K562 (cell line): ENCODE measurements around the gene FHDC1. TPM values are rescaled to one million over a fixed set of nuclear protein-coding genes. Genes with fewer than 3 reads are reported as not detected.

Experiments used
- ATAC-seq: fragments of 200-7000 bp; cut with Tn5 transposase; 3 replicates; pipeline ENCODE4 v1.9.1; 2020; ENCODE audit warnings: moderate library complexity
- BruUV-seq: library from RNA; stranded (reverse); fragments of 400-500 nt; replicated peaks from 2 replicates; lab custom pipeline; 2021; lab: Mats Ljungman, UMichigan
- CTCF ChIA-PET: fragments of 300-600 bp; formaldehyde crosslinking; extraction: SDS; loops from one replicate; lab custom pipeline; 2021; ENCODE audit warnings: low intra/inter-chr PET ratio; lab: Yijun Ruan, JAX
- POLR2A ChIA-PET: fragments of 300-600, 350-650 bp; sonication (Branson Sonifier 250); formaldehyde crosslinking; extraction: SDS; loops from one replicate; lab custom pipeline; 2021; ENCODE audit warnings: antibody characterized with exemption, inconsistent platforms; lab: Yijun Ruan, JAX
- DNase-seq, 4 experiments: peaks; one replicate each; pipeline versions ENCODE4 v3.0.0 to v3.0.0-alpha.2; 2011 to 2018; ENCODE audit warnings: low spot score in 3 of 4, mixed read lengths in 3 of 4; ENCODE audit errors: extremely low read depth in 1 of 4
- FAIRE-seq: peaks from 2 replicates; lab custom pipeline; 2011; peaks lifted over from hg19 to GRCh38; lab: Jason Lieb, UNC
- H2AFZ ChIP-seq: 2 replicates; pipeline ENCODE4 v1.6.0; 2011; ENCODE audit warnings: low read depth, low read length, control low read depth, inconsistent platforms
- H3K27ac ChIP-seq: fragments of 200-600 bp; 3 replicates; pipeline ENCODE4 v1.8.0; 2011; ENCODE audit warnings: low read depth, mild to moderate bottlenecking, control low read depth, inconsistent platforms, low read length, moderate library complexity, mixed read lengths; ENCODE audit errors: extremely low read depth
- H3K27me3 ChIP-seq, 2 experiments: fragments of 300-600 bp in 1 of 2; 2 replicates in 1 of 2; 3 replicates in 1 of 2; pipeline versions ENCODE4 v1.6.0 to v1.8.0; 2011; ENCODE audit warnings: inconsistent platforms in 2 of 2, low read length in 2 of 2, mild to moderate bottlenecking in 1 of 2, mixed read lengths in 1 of 2, moderate library complexity in 1 of 2; ENCODE audit not compliant: control insufficient read depth in 2 of 2, insufficient read depth in 2 of 2
- H3K36me3 ChIP-seq: fragments of 300-600 bp; 3 replicates; pipeline ENCODE4 v1.8.0; 2011; ENCODE audit warnings: mild to moderate bottlenecking, low read length, inconsistent platforms; ENCODE audit not compliant: control insufficient read depth, insufficient read depth
- H3K4me1 ChIP-seq, 2 experiments: fragments of 200-600 bp in 1 of 2; replicated peaks in 1 of 2; 2 replicates in 1 of 2; 3 replicates in 1 of 2; pipeline versions ENCODE4 v1.5.1 to v1.8.0; 2011; ENCODE audit warnings: inconsistent platforms in 2 of 2, low read length in 2 of 2, mild to moderate bottlenecking in 1 of 2, mixed read lengths in 1 of 2, moderate library complexity in 1 of 2; ENCODE audit not compliant: control insufficient read depth in 2 of 2, insufficient read depth in 2 of 2
- H3K4me2 ChIP-seq: 2 replicates; pipeline ENCODE4 v1.6.1; 2011; ENCODE audit warnings: low read length, control low read depth, inconsistent platforms, mixed read lengths; ENCODE audit not compliant: insufficient read depth
- H3K4me3 ChIP-seq: fragments of 200-600 bp; sonication (generic), shearing (Covaris generic); 2 replicates; pipeline ENCODE4 v1.5.1; 2016; ENCODE audit warnings: control low read depth, inconsistent platforms
- H3K79me2 ChIP-seq: fragments of 200-600 bp; 3 replicates; pipeline ENCODE4 v1.8.0; 2011; ENCODE audit warnings: low read length, inconsistent platforms; ENCODE audit not compliant: control insufficient read depth, insufficient read depth
- H3K9ac ChIP-seq, 2 experiments: 2 replicates each; pipeline versions ENCODE4 v1.6.0 to v1.6.1; 2011; ENCODE audit warnings: low read depth in 2 of 2, low read length in 2 of 2, control low read depth in 1 of 2, inconsistent platforms in 1 of 2, mild to moderate bottlenecking in 1 of 2, mixed read lengths in 1 of 2; ENCODE audit not compliant: insufficient read depth in 1 of 2
- H3K9me1 ChIP-seq: one replicate; pipeline ENCODE4 v1.6.0; 2011; ENCODE audit warnings: inconsistent platforms, mild to moderate bottlenecking, low read length, moderate library complexity; ENCODE audit not compliant: control insufficient read depth, insufficient read depth
- H3K9me3 ChIP-seq: replicated peaks from 2 replicates; pipeline ENCODE4 v1.5.1; 2011; ENCODE audit warnings: low read depth, low read length, inconsistent platforms; ENCODE audit not compliant: control insufficient read depth, insufficient read depth
- H4K20me1 ChIP-seq: replicated peaks from 2 replicates; pipeline ENCODE4 v1.6.1; 2011; ENCODE audit warnings: low read length, inconsistent platforms, mixed read lengths; ENCODE audit not compliant: control insufficient read depth, insufficient read depth
- BRD4 ChIP-seq: fragments of 200-600 bp; sonication (generic); IDR thresholded peaks from 2 replicates; pipeline ENCODE4 v1.6.1; 2017; ENCODE audit warnings: inconsistent platforms
- CC2D1A ChIP-seq: fragments of 450-650 bp; IDR thresholded peaks from 2 replicates; pipeline ENCODE4 v1.6.1; 2017; ENCODE audit warnings: mild to moderate bottlenecking
- CREB3L1 ChIP-seq: fragments of 450-650 bp; IDR thresholded peaks from 2 replicates; pipeline ENCODE4 v1.6.1; 2014; ENCODE audit warnings: low read depth, mild to moderate bottlenecking, moderate library complexity, borderline replicate concordance
- FIP1L1 ChIP-seq: fragments of 200-400 bp; formaldehyde crosslinking; IDR thresholded peaks from 2 replicates; pipeline ENCODE4 v1.6.1; 2018; ENCODE audit warnings: mild to moderate bottlenecking, low read depth, low read length; ENCODE audit not compliant: poor library complexity, severe bottlenecking
- HNRNPK ChIP-seq: fragments of 200-400 bp; formaldehyde crosslinking; IDR thresholded peaks from one replicate; pipeline ENCODE4 v1.6.1; 2018; ENCODE audit warnings: mild to moderate bottlenecking, low read depth, low read length; ENCODE audit not compliant: poor library complexity, severe bottlenecking
- IRF1 ChIP-seq: sonication (generic); formaldehyde crosslinking; IDR thresholded peaks from 2 replicates; pipeline ENCODE4 v1.8.0; 2022; ENCODE audit warnings: missing genetic modification reagents, mild to moderate bottlenecking, borderline replicate concordance
- PCBP1 ChIP-seq: fragments of 200-400 bp; formaldehyde crosslinking; IDR thresholded peaks from 2 replicates; pipeline ENCODE4 v1.6.1; 2018; ENCODE audit warnings: mild to moderate bottlenecking, low read depth, low read length; ENCODE audit not compliant: poor library complexity, severe bottlenecking
- PCBP2 ChIP-seq: fragments of 200-400 bp; formaldehyde crosslinking; IDR thresholded peaks from 2 replicates; pipeline ENCODE4 v1.6.1; 2018; ENCODE audit warnings: low read length, low read depth, mild to moderate bottlenecking, moderate library complexity; ENCODE audit not compliant: poor library complexity, severe bottlenecking
- ZNF561 ChIP-seq: fragments of 450-650 bp; formaldehyde crosslinking; conservative IDR thresholded peaks from 2 replicates; pipeline ENCODE4 v1.4.0; 2020; ENCODE audit warnings: mild to moderate bottlenecking, moderate library complexity
- WGBS: fragments of 100-300 bp; shearing (Covaris generic); methylation state at CpG from one replicate; pipeline ENCODE4 v1.1.6; 2016; ENCODE audit warnings: low coverage, mixed read lengths; ENCODE audit not compliant: insufficient coverage; ENCODE audit errors: missing lambda C conversion rate; 5-methylcytosine and 5-hydroxymethylcytosine counted together
- in situ Hi-C: fragments of 300-500 bp; cut with MboI; formaldehyde crosslinking; loops from 4 replicates; pipeline ENCODE4 v1.15.0; 2018; ENCODE audit warnings: inconsistent platforms, mixed read lengths
- intact Hi-C: fragments of 100-400 bp; cut with micrococcal nuclease; formaldehyde crosslinking; loops from 2 replicates; pipeline ENCODE4 v1.14.2; 2022
- polyA plus RNA-seq, 8 experiments: library from polyadenylated mRNA; depleted of rRNA in 4 of 8; stranded (reverse) in 5 of 8; unstranded in 3 of 8; fragments of >200 nt; fragmentation: Nextera tagmentation in 2 of 8; fragmentation: Illumina TruSeq in 1 of 8; extraction: Ambion mirVana in 2 of 8; extraction: Trizol in 1 of 8; gene quantifications; 2 replicates each; pipeline versions ENCODE4 v1.2.1 to v1.2.3, GENCODE V29; 2011 to 2014; ENCODE audit warnings: inconsistent platforms in 1 of 8, missing spikeins in 1 of 8
- total RNA-seq, 7 experiments: library from RNA; depleted of rRNA in 6 of 7; stranded (reverse); fragments of >200 nt in 6 of 7; fragmentation: Illumina TruSeq in 2 of 7; extraction: Trizol in 2 of 7; gene quantifications; 2 replicates each; pipeline versions ENCODE4 v1.2.1 to v1.2.3, GENCODE V29; 2011 to 2021; ENCODE audit warnings: low replicate concordance in 1 of 7

Gene FHDC1
- total and polyA plus RNA-seq, 9 of the 15 experiments (the other 6 are each of a cell fraction or from before 2014, with no cell fraction given), result 0.01 to 0.43 (median 0.07) TPM

- no peaks in the 10 kb centered on the region for H3K27me3 ChIP-seq
- no peak overlapping the region for H3K4me2 ChIP-seq
- ATAC-seq, result no peak
- no peak overlapping the region for H3K27ac ChIP-seq
- in situ Hi-C loops, result no loop called here
- no peaks in the 10 kb centered on the region for H4K20me1 ChIP-seq
- H3K79me2 ChIP-seq, result no peaks in the 10 kb centered on the region
- no peak overlapping the region for H3K4me3 ChIP-seq
- DNase-seq, result no peak
- no peaks in the 10 kb centered on the region for H3K36me3 ChIP-seq
- no peaks in the 10 kb centered on the region for H3K4me1 ChIP-seq
- no peaks in the 10 kb centered on the region for H3K9me1 ChIP-seq
- no TSS peak for BruUV-seq
- FAIRE-seq, result no peak
- ChIA-PET POLR2A (no interaction called here), CTCF (no interaction called here)
- TF ChIP-seq CC2D1A, result no peak
- peak; percentile 90 for TF ChIP-seq PCBP2
- peak; percentile 60 for TF ChIP-seq PCBP1
- no peak for TF ChIP-seq FIP1L1
- peak; percentile 77 for TF ChIP-seq HNRNPK
- H2AFZ ChIP-seq, result no peak overlapping the region
- intact Hi-C loops, result no loop called here
- no peak overlapping the region for H3K9ac ChIP-seq
- no peaks in the 10 kb centered on the region for H3K9me3 ChIP-seq
Observed at GRCh38 chr4:152921284-152921683, 14.8 kb upstream of the FHDC1 start.

- Histone ChIP-seq H3K9ac (no peak overlapping the region), H3K4me3 (no peak overlapping the region), H3K9me3 (no peaks in the 10 kb centered on the region), H3K36me3 (no peaks in the 10 kb centered on the region), H3K79me2 (no peaks in the 10 kb centered on the region), H2AFZ (no peak overlapping the region), H3K27ac (no peak overlapping the region)
- ChIA-PET CTCF (no interaction called here), POLR2A (no interaction called here)
- ATAC-seq, result no peak
- WGBS, result 40% methylated on average over 1 of the region's 1 CpG
- TF ChIP-seq ZNF561 (no peak), CREB3L1 (no peak), IRF1 (CRISPR knock-in tag) (no peak), BRD4 (no peak)
- TF ChIP-seq, all 486 proteins: peak for 0
- DNase-seq (no peak), FAIRE-seq (no peak)
- Histone ChIP-seq H3K9me1 (no peaks in the 10 kb centered on the region), H4K20me1 (no peaks in the 10 kb centered on the region), H3K27me3 (peaks cover 0 to 2% of the 10 kb centered on the region in 2 experiments; a peak in 3 of 5 replicates), H3K4me1 (no peaks in the 10 kb centered on the region; a peak in 1 of 5 replicates), H3K4me2 (no peak overlapping the region)
- in situ Hi-C loops (no loop called here), intact Hi-C loops (no loop called here)
- no TSS peak for BruUV-seq
Observed at GRCh38 chr4:152925851-152926250, 10.3 kb upstream of the FHDC1 start.
